Left renal cortex interstitium (tissue), 4 donors: Measurements from ENCODE around the gene TTC3. TPM values are rescaled to one million over a fixed set of nuclear protein-coding genes. Genes with fewer than 3 reads are reported as not detected.
"Not testable (repeated sequence)": the region's sequence is repeated elsewhere in the genome, so short reads cannot be mapped to it uniquely, and the experiment has no call there.

Experiments
- DNase-seq, 4 donors: peaks; one replicate each; pipeline ENCODE4 v3.0.0-alpha.2; 2013; ENCODE audit warnings: low read depth in 4 of 4, low spot score in 2 of 4, missing footprints in 1 of 4
- polyA plus RNA-seq, 4 donors: library from polyadenylated mRNA; unstranded; fragments of 120-200 nt; gene quantifications; one replicate each; pipeline ENCODE4 v1.2.1, GENCODE V29; 2013; ENCODE audit not compliant: insufficient read length in 4 of 4

TTC3 gene
- polyA plus RNA-seq, 4 donors, result 157 to 179 (median 167) TPM

GRCh38 chr21:37088186-37088735 lies 15.2 kb downstream of the TTC3 start:
- DNase-seq, result no peak

DNA sequence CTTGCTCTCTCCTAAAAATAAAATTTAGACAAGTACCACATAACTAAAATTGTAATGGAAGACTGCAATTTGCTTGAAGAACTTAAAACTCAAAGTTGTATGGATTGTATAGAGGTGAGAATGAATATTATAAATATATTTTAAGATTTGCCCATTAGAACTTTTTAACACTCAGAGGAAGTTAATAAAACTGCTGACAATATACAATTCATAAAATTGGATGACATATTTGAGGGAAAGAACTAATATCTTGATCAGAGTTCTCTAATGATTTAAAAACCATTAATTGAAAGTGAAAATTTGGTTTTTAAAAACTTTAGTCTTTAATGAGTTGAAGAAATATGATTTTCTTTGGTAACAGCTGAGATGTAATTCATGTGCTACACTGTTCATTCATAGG lies 20.9 kb downstream of the TTC3 start:
- no peak for DNase-seq

DNA sequence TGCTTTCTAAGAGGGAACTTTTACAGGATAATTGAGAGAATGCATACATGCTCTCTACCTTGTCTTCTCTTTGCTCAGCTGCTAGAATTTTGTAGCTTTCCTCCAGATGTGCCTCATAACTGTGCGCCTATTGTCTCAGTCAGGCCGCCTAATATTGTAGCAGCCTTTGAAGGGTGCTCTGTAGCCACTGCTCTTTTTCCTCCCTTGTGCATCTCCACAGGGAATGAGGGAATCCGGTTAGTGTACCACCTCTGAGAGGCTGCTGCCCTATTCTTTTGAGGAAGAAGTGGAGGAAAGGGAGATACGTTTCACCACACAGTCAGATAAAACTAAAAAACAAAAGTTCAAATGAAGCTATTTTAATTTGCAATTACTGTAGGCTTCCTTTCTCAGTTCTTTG lies 22.8 kb downstream of the TTC3 start:
- no peak for DNase-seq

DNA sequence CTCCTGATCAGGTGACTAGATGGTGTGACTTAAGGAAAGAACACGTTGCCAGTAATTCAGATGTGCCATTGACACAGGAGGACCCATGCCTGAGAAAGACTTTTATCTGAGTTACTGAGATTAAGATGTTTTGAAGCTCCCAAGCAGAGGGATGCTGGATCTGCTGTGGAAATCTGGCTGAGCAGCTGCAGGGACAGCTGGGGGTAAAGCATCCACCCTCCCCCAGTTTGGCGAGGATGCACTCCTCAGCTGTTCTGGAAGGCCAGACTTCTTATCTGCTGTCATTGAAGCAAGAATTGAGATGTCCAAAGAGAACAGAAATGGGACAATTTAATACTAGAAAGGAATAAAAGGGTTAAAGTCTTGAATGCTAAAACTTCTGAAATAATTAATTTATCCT lies 25.7 kb downstream of the TTC3 start:
- no peak for DNase-seq

DNA sequence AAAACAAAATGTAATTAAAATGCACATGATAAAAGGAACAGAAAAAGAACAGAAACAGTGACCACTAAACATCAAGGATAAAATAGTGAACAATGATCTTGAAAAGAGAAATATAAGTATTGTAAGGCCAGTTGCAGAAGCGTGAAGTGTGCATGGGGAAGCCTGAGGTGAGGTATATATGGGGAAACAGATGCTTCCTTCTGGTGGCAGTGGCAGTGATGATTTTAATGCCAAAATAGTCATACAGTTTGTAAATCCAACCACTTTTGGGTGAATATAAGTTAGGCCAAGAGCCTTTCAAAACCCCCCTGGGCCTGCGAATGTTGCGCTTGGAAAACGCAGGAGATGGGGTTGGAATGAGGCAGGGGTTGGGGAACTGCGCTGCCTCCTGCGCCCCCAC lies 27.3 kb downstream of the TTC3 start:
- DNase-seq, result no peak

- DNase-seq, result no peak
Measured at GRCh38 chr21:37101384-37101783, 28.3 kb downstream of the TTC3 start.

DNA sequence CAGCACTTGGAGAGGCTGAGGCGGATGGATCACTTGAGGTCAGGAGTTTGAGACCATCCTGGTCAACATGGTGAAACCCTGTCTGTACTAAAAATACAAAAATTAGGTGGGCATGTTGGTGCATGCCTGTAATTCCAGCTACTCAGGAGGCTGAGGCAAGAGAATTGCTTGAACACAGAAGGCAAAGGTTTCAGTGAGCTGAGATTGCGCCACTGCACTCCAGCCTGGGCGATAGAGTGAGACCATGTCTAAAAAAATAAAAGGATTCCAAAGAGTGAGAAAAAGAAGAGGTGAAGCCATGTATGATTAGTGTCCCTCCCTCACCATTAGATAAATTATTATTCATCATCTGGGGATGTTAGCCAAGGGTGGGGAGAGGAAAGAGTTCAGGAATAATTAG lies 29.7 kb downstream of the TTC3 start:
- DNase-seq, result not testable (repeated sequence)

- DNase-seq, result no peak
Measured at GRCh38 chr21:37106998-37107397, 33.9 kb downstream of the TTC3 start.

DNA sequence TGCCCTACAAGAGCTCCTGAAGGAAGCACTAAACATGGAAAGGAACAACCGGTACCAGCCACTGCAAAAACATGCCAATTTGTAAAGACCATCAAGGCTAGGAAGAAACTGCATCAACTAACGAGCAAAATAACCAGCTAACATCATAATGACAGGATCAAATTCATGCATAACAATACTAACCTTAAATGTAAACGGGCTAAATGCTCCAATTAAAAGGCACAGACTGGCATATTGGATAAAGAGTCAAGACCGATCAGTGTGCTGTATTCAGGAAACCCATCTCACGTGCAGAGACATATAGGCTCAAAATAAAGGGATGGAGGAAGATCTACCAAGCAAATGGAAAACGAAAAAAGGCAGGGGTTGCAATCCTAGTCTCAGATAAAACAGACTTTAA lies 38.0 kb downstream of the TTC3 start:
- DNase-seq, result not testable (repeated sequence)

GRCh38 chr21:37114301-37114700 lies 41.2 kb downstream of the TTC3 start:
- DNase-seq, result not testable (repeated sequence)

DNA sequence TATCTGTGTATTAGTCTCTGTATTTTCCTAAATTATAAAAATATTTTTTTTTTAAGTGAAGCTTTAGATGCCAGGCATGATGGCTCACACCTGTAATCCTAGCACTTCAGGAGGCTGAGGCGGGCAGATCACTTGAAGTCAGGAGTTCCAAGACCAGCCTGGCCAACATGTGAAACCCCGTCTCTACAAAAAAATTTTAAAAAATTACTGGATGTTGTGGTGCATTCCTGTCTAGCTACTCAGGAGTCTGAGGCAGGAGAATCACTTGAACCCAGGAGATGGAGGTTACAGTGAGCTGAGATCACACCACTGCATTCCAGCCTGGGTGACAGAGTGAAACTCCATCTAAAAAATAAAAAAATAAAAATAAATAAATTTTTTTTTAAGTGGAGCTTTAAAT lies 43.4 kb downstream of the TTC3 start:
- not testable (repeated sequence) for DNase-seq

DNA sequence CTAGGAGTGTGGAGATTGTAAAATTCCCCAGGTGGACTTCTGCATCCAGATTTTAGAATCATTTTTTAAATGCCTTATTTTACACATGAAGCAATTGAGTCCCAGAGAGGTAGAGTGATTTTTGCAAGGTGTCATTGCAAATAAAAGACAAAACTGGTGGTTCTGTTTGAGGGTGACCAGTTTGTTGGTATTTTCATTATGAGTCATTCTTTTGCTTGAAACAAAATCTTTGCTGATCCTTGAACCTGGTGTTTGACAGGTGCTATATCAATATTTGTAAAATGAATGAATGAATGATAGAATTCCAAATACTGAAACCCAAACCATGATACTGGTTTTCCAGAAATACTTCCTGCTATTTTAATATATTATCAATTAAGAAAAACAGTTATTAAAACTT lies 44.1 kb downstream of the TTC3 start:
- no peak for DNase-seq

GRCh38 chr21:37118187-37118826 lies 45.3 kb downstream of the TTC3 start:
- no peak for DNase-seq

GRCh38 chr21:37119421-37120218 lies 46.6 kb downstream of the TTC3 start:
- no peak for DNase-seq

DNA sequence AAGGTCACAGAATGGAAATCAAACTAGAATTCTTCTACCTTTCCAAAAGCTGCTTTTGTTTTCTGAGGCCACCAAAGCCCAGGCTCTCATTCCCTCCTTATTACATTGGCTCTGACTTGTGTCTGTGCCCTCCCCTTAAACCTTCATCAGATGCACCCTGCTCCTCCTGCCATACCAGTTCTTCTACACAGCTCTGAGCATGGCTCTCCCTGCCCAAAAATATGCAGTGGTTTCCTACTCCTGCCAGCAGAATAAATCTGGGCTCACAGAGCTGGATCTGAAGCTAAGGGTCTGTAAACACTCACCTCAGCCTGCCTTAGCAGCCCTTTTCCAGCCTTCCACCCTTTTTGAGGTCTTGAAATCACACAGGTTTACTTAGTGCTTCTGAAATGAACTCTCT lies 55.0 kb downstream of the TTC3 start:
- no peak for DNase-seq

GRCh38 chr21:37130971-37131370 lies 57.9 kb downstream of the TTC3 start:
- DNase-seq, result no peak

DNA sequence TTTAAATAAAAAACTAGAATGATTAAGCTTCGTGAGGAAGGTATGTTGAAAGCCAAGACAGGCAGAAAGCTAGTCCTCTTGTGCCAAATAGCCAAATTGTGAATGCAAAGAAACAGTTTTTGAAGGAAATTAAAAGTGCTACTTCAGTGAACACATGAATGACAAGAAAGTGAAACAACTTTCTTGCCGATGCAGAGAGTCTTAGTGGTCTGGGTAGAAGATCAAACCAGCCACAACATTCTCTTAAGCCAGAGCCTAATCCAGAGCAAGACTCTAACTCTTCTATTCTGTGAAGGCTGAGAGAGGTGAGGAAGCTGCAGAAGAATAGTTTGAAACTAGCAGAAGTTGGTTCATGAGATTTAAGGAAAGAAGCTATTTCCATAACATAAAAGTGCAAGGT lies 63.2 kb downstream of the TTC3 start:
- no peak for DNase-seq

GRCh38 chr21:37136744-37137143 lies 63.7 kb downstream of the TTC3 start:
- no peak for DNase-seq

DNA sequence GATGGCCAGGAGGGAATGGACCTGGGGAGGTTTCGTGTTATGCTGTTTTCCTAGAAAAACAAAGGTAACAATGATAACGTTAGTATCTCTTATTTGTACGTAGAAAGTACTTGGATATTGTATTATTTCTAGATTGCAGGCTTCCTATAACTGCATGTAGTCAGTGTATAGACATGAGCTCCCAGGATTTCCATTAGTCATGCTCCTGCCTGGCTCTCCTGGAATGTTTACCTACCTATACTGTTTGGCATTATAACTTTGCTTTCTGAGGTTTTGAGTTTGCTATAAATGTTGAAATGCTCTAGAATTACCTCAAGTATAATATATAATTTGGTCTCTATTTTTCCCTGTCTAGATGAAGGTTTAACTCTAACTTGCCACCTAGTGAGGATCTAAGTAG lies 66.1 kb downstream of the TTC3 start:
- DNase-seq, result no peak

DNA sequence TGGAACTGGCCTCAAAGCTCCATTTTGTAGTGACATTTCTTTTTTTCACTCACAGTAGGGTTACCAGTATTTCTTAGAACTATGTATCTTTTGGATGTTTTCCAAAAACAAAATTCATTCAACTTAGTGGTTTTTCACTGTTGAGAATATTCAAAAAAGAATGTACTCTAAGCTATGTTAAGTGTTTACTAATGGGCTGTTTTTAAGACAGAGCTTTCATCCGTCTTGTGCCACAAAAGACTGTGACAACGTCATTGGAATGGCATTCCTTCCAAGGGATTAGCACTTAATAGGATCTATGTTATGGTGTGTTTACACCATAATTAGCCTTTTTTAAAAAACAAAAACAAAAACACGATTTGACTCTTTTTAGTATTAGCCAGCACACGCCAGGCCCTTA lies 66.8 kb downstream of the TTC3 start:
- DNase-seq, result no peak

GRCh38 chr21:37143392-37143791 lies 70.3 kb downstream of the TTC3 start:
- not testable (repeated sequence) for DNase-seq

DNA sequence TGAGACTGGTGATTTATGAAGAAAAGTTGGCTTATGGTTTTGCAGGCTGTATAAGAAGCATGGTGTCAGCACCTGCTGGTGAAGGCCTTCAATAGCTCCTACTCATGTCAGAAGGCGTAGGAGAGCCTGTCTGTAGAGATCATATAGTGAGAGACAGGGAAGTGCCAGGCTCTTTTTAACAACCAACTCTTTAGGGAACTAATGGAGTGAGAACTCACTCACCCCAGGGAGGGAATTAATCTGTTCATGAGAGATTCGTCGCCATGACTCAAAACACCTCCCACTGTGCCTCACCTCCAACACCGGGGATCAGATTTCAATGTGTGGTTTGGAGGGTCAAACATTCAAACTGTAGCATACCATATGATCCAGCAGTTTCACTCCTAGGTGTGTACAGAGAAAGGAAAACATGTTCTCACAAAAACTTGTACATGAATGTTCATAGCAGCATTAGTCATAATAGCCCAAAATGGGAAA lies 72.6 kb downstream of the TTC3 start:
- DNase-seq, result no peak
